Activated CD8-positive, alpha-beta memory T cell treated with anti-CD3 and anti-CD28 coated beads for 36 hours (primary cell): ENCODE results near the gene GLG1. TPM values are rescaled to one million over a fixed set of nuclear protein-coding genes. Genes with fewer than 3 reads are reported as not detected.
"Not testable (repeated sequence)": the region's sequence is repeated elsewhere in the genome, so short reads cannot be mapped to it uniquely, and the experiment has no call there.

Experiments
- CTCF ChIA-PET: fragments of 350-600 bp; sonication (Branson Sonifier 250); formaldehyde crosslinking; loops from one replicate; lab custom pipeline; 2021; ENCODE audit warnings: antibody characterized with exemption; lab: Charles Lee
- POLR2A ChIA-PET: fragments of 350-600 bp; sonication (Branson Sonifier 250); formaldehyde crosslinking; loops from one replicate; lab custom pipeline; 2021; ENCODE audit warnings: antibody characterized with exemption; lab: Charles Lee
- total RNA-seq, 2 experiments: library from RNA; stranded (reverse); gene quantifications; one replicate each; pipeline ENCODE4 v1.2.3, GENCODE V29; 2021

Gene GLG1
- total RNA-seq, 2 experiments from 2014 or later, result 48.7 to 49.4 TPM

DNA sequence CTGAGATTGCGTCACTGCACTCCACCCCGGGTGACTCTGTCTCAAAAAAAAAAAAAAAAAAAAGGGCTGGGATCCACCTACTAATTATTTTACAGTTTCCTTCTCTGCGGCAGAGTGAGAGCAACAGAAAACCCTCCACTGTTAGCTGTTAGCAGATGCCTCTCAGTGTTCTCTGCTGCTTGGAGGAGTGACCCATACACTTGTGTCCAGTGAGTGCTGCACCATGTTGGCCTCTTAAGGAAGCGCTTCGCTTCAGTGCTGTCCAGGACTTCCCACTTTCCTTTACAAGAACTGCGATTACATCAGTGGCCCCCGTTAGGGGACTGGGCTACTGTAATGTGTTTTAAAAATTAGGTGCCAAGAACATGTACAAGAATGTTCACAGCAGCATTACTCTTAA lies 167.2 kb downstream of the GLG1 start:
- ChIA-PET POLR2A (no interaction called here), CTCF (no interaction called here)

DNA sequence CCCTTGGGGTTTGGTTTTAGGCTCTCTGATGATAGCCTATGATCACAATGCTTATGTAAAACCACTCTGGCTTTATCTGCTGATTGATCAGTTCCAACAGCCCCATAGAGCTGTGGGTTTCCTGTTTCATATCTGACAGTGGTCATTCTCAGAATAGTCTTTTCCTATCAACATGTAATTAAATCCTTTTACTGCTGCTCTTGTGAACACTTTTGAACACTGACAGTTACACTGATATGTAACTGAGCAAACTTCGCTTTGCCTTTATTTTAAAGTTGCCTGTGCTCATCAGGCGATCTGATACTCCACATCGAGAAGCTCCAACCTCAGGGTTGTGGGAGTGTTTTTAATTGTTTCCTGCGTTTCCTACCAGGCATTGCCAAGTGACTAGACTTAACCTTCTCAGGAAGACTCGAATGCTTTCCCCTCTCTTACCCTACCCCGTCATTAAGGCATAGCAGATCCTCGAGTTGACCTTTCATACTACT lies 168.4 kb downstream of the GLG1 start:
- ChIA-PET POLR2A (no interaction called here), CTCF (interaction anchor here (0.6 kb wide), 1 partner anchor 424 kb away, joined by 3 read pairs; no protein-coding TSS in a partner anchor)

DNA sequence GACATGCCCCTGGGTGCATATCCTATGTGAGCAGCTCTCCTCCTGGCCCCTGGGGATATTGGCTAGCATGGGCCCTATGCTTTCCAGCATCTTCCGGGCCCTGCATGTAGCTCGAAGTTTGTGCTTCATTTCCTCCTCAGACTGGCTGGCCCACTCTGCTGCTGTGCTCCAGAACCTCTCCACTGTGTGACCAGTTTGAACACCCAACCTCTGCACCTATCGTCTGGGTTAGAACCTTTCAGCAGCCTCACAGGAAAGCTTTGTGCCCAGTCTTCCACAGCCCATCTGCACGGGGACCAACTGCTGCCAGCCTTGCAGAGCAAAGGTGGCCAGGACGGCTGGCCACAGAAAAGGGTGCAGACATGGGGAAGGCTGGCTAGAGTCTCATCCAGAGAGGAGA lies 175.4 kb downstream of the GLG1 start:
- ChIA-PET POLR2A (no interaction called here), CTCF (interaction anchor here (0.7 to 1.0 kb wide), 2 partner anchors 122 to 1767 kb away, joined by 3 read pairs; no protein-coding TSS in a partner anchor)

DNA sequence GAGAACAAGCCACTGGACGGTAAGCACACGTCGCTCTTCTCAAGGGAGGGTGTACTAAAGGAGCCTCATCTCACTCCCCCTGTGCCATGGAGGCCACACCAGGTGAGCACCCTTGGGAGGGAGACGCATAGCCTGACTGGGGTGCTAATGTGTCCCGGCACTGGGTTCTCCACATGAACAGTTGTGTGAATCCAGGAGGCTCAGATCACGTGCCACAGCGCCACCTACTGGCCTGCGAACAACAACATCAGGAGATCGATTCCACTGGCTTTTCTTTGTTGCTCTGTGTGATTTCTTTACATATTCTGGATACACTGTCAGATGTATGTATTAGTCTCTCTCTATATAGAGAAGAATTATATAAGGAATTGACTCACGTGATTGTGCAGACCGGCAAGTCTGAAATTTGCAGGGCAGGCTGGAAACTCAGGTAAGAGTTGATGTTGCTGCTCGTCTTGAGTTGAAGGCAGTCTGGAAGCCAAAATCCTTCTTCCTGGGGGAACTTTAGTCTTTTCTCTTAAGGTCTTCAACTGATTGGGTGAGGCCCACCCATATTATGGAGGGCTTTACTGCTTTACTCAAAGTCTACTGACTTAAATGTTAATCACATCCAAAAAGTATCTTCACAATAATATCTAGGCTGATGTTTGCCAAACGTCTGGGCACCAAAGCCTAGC lies 176.7 kb downstream of the GLG1 start:
- CTCF ChIA-PET, POLR2A ChIA-PET: not testable (repeated sequence)

DNA sequence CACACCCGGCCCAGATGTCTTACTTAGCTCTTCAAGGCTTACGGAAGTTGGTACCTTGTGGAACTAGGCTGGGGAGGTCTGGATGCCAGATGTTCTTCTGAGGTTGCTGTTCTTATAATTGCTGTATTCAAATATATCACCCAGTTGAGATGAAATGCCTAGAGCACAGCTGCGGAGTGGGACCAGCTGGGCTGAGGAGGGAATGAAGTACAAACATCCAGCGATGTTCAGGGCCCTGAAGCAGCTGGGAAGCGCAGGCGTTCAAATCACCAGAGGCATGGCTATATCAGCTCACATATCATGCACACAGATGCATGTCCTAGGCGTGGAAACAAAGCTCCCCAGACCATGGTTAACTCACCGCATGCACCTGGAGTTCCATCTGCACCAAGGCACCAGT lies 178.4 kb downstream of the GLG1 start:
- CTCF ChIA-PET, POLR2A ChIA-PET: not testable (repeated sequence)

DNA sequence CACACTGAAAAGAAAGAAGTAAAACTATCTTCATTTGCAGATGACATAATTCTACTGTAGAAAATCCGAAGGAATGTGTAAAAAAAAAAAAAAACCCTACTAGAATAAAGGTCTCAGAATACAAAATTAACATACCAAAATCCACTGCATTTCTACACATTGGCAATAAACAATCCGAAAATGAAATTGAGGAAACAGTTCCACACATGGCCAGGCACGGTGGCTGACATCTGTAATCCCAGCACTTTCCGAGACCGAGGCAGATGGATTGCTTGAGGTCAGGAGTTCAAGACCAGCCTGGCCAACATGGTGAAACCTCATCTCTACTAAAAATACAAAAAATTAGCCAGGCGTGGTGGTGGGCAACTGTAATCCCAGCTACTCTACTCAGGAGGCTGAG lies 181.2 kb downstream of the GLG1 start:
- CTCF ChIA-PET, result not testable (repeated sequence)

DNA sequence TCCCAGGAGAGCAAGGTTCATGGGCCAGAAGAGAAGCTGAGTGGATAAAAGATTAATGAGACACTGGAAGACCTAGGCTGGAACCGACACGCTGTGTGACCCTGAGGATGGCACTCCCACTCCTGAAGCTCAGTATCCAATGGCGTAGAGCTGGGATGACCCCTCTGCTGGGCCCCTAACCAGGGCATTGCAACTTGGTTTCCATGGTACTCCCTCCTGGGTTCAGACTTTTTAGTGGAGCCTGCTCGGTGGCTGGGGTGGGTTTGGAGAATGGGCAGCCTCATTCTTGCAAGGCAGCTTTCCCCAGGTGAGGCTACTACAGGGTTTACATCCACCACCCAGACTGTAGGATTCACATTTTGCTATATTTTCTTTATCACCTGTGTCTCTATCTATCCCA lies 183.2 kb downstream of the GLG1 start:
- CTCF ChIA-PET, result interaction anchor here (0.7 kb wide), 1 partner anchor 108 kb away, joined by 3 read pairs; no protein-coding TSS in a partner anchor
- POLR2A ChIA-PET, result not testable (repeated sequence)

More for the DNA sequence above, 181.2 kb downstream of the GLG1 start:
- POLR2A ChIA-PET, result not testable (repeated sequence)

DNA sequence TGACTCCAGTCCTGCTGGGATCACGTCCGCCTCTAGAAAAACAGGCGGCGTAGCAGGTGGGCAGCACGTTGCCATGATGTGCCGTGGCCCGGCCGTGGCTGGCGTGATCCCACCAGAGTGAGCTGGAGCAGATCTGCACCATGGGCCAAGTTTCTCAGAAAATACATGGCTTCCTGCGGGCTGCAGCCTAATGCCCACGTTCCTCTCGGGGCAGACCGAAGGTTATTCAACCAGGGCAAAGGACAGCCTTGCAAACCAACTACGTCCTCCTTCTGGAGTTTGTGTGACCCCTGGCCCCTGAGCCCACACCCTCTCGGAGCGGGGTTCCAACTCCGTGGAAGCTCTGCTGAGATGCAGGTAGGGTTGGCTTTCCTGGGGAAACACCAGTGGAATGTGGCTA lies 184.8 kb downstream of the GLG1 start:
- CTCF ChIA-PET, POLR2A ChIA-PET: not testable (repeated sequence)

DNA sequence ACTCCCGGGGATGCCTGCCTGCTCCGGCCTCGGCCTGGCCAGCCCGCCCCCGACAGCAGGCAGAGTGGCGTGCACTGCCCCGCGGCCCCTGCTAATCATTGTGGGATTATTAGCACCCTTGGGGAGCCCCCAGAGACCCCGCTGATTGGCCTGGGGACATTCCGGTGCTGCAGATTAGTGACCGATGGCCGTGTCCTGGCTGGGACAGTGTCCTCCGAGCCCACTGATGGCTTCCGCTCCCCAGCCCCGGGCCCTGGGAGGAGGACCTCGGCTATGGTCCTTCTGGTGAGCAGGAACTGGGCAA lies 185.5 kb downstream of the GLG1 start:
- POLR2A ChIA-PET, CTCF ChIA-PET: not testable (repeated sequence)

DNA sequence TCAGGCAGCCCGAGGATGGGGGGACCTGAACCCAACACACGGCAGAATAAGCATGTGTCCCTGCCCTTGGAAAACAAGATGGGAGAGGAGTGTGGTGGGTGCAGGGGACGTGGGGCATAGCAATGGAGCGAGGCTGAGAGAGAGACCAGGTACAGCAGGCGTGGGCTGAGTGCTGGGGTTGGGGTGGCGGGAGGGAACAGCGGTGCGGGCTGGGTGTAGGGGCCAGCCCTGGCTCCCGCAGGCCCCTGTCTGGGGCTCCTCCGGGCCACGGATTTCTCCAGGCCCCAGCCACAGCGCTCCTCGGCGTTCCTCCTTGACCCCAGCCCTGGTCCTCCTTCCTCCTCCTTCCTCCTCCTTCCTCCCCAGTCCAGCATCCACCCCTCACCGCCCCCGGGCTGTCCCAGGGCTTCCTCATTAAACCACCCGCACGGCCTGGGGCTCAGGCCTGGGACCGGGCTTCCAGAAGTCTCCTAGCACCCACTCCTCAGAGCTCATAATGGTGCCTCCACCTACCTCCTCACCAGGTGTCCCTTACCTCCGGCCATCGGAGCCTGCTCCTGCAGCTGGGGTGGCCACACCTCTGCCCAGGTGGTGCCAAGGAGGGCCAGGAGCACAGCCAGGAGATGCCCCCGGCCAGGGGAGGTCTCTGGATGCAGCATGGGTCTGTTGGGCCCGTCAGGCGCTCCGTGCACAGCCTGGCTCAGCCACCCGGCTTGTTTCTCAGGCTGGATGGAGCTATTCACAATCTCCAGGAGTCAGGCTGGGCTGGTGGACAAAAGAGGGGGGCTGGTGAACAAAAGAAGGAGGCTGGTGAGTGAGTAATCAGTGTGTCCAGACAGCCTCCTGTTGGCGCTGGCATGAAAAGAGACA lies 186.1 kb downstream of the GLG1 start, which contains the start of gene CLEC18B:
CLEC18B (minus strand) TSS at position 867 of the 870 bp plus-strand sequence; CDS start at position 659, 208 bp downstream.
- CTCF ChIA-PET, POLR2A ChIA-PET: not testable (repeated sequence)

DNA sequence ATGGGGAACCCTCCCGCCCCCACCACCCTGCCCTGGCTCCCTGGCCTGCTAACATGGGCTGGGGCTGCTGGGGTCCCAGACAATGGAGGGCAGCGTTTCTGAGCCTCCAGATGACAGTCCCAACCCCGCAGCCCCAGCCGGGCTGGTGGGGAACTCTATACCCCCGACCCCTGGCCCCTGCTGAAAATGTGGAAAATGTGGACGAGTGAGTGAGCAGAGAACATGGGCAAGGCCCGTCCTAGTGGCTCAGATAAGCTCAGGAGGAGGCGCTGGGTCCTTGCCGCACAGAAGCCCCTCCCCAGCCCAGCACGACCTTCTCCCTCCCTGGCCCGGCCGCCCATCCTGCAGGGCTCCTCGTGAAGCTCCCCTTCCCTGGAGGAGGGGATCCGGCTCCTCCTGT lies 187.1 kb downstream of the GLG1 start:
- CTCF ChIA-PET, POLR2A ChIA-PET: not testable (repeated sequence)

DNA sequence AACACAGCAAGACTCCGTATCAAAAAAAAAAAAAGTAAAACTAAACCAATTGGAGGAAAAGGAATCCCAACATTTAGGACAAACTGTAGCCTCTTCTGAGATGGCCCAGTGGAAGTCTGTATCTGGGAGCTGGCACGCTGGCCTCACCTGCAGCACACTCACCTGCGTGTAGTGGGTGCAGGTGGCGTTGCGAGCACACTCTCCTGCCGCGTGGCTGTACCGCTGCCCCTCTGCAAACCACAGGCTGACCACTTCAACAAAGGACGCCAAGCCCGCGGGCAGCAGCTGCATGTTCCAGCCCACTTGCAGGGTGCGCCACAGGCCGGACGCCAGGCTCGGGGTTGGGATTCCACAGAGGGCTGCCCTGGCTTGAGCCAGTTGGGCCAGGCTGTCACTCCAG lies 189.0 kb downstream of the GLG1 start:
- CTCF ChIA-PET, POLR2A ChIA-PET: not testable (repeated sequence)

DNA sequence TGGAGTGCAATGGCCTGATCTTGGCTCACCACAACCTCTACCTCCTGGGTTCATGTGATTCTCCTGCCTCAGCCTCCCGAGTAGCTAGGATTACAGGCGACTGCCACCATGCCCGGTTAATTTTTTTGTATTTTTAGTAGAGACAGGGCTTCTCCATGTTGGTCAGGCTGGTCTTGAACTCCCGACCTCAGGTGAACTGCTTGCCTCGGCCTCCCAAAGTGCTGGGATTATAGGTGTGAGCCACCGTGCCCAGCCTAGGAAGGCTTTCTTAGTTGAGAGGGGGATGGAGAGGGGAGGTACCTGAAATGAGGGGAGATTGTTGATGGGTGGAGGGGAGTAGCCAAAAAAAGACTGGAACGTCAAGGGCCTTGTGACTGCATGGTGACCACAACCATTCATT lies 193.0 kb downstream of the GLG1 start:
- POLR2A ChIA-PET, CTCF ChIA-PET: not testable (repeated sequence)

DNA sequence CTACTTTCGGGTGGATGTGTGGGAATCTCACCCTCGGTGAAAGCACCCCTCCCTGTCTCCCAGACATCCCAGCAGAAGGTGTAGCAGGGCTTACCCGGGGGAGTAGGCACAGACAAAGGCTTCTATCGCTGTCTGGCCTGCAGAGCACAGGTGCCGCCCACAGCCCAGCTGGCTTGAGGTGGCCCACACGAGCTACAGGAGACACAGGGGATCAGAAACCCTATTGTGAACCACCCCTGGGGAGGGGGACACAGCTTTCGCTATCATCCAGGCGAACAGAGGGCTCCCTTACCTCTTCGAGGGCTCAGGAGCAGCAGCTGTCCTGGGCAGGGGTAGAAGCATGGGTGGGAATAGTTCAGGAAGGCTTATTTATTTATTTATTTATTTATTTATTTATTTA lies 193.4 kb downstream of the GLG1 start:
- CTCF ChIA-PET, POLR2A ChIA-PET: not testable (repeated sequence)

DNA sequence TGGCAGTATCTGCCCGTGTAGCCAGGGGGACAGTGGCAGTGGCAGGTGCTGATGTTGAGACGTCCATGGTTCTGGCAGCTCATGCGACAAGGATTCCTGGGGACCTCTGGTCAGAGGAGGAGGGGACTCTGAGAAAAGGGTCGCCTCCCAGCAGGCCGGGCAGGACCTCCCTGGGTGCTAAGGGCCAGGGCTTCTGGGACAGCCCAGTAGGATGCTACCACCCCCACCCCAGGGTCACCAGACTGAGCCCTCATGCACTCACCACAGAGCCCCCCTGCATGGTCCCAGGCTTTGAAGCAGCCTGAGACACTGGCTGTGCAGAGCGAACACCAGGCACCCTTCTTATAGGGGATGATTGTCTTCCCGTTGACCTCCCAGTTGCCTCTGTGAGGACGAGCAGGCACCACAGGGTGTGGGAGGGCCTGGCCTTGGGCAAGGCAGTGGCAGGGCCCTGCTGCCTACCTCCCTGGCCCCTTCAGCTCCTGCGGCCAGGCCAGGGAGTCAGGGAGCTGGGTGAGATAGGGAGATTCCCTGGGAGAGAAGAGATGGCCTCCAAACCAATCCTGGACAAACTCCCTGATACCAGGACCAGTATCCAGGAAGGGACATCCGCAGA lies 194.0 kb downstream of the GLG1 start:
- POLR2A ChIA-PET, CTCF ChIA-PET: not testable (repeated sequence)

DNA sequence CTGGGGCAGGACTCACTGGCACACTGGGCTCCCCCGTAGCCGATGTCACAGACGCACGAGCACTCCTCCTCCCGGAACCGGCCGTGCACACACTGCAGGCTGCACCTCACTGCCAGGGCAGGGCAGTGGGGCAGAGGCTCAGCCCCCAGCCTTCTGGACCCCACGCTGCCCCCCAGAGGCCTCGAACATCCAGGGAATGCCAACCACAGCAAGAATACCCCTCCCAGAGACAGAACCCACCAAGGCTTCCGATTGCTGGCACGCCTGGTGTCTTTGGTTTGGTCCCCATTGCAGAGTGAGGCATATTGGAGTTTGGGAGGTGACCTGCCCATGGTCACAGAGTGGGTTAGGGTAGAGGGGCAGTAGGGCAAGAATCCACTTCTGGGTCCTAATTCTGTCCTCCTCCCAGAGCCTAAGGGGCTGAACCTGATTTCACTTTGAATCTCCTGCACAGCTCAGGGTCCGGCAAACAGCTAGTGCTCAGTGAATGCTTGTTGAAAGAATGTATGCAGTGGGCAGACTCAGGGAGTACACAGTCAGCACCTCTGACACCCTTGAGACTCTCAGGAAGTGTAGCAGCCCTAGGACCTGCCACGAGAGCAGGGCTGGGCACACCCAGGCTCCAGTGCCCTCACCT lies 194.7 kb downstream of the GLG1 start:
- CTCF ChIA-PET, POLR2A ChIA-PET: not testable (repeated sequence)

DNA sequence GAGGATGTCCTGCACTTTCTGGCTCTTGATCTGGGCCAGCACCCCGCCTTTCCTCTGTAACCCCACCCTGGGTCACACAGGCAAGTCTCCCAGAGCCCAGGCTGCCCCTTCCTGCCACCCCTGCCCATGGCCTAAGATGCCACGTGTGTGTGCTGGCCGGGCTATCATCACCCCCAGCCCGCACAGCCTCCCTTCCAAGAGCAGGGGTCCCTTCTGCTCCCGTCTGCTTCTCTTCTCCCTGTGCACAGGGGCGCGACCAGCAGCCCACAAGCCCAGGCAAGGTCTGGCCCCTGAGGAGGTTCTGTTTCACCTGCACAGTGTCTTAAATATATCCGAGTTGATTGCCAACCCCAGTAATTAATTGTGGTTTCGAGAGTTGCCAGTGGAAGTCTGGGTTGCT lies 195.9 kb downstream of the GLG1 start:
- CTCF ChIA-PET, POLR2A ChIA-PET: not testable (repeated sequence)

DNA sequence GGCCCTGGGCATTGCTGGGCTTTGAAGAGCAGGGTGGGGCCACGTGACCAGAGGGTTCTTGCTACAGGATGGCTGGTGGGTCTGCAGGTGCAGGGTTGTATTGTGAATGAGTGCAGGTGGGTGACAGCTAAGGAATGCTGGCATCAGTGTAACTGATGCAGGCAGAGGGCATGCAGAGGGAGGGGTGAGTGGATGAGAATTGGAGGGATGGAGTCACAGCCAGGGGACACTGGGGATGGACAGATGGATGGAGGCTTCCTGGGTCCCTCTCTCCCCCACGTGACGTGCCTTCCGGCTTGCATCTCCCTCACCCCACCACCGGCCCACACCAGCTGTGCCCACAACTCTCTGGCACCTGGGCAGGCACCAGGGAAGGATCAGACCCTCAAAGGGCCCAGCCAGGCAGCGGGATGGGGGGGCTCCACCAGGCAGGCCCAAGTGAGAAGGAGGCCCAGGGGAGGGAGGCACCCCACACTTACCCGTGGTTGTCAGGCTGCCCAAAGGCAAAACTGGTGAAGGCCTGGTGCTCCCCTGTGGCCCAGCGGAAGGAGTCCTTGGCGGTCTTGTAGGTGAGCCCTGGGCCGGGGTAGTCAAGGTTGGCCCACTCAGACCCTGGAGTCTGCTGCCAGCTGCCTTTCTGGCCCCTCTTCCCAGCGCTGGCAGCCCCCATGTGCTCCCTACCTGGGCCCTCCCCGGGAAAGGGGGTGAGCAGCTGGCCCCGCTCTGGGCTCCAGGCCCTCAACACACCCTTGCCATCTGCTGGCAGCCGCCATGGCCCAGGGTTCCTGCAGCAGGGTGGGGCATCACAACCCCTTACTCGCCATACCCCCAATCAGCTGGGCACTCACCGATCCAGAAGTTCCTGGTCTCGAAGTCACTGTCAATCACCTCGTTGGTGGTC lies 196.6 kb downstream of the GLG1 start:
- POLR2A ChIA-PET, result not testable (repeated sequence)

More for the DNA sequence above, 196.6 kb downstream of the GLG1 start:
- CTCF ChIA-PET, result not testable (repeated sequence)
